ENCODE data around the gene PDP2.

DNA sequence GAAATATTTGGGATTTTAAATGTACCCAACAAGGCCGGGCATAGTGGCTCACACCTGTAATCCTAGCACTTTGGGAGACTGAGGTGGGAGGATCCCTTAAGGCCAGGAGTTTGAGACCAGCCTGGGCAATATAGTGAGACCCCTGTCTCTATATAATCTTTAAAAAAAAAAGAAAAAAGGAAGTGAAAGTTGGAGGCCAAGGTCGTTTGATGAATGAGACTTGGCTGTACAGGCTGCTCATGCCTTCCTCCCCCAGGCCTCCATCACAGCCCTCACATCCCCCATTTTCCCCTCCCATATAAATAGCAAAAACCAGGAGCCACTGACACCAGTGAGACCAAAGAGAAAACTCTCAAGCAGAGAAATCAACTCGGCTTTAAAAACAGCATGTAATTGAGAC lies 39.4 kb upstream of the PDP2 start:
- TF ChIP-seq, protein P1, sequence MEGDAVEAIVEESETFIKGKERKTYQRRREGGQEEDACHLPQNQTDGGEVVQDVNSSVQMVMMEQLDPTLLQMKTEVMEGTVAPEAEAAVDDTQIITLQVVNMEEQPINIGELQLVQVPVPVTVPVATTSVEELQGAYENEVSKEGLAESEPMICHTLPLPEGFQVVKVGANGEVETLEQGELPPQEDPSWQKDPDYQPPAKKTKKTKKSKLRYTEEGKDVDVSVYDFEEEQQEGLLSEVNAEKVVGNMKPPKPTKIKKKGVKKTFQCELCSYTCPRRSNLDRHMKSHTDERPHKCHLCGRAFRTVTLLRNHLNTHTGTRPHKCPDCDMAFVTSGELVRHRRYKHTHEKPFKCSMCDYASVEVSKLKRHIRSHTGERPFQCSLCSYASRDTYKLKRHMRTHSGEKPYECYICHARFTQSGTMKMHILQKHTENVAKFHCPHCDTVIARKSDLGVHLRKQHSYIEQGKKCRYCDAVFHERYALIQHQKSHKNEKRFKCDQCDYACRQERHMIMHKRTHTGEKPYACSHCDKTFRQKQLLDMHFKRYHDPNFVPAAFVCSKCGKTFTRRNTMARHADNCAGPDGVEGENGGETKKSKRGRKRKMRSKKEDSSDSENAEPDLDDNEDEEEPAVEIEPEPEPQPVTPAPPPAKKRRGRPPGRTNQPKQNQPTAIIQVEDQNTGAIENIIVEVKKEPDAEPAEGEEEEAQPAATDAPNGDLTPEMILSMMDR (IDR thresholded peaks at IDR 0.05): no peak
- TF ChIP-seq POLR2AphosphoS5 (IDR thresholded peaks at IDR 0.05): no peak

Measured in transverse colon (tissue), 4 donors.